ENCODE results near the gene ETNPPL. TPM values are rescaled to one million over a fixed set of nuclear protein-coding genes. Genes with fewer than 3 reads are reported as not detected.

The ETNPPL gene
- total RNA-seq, 1 experiment from 2014 or later, result not detected

DNA sequence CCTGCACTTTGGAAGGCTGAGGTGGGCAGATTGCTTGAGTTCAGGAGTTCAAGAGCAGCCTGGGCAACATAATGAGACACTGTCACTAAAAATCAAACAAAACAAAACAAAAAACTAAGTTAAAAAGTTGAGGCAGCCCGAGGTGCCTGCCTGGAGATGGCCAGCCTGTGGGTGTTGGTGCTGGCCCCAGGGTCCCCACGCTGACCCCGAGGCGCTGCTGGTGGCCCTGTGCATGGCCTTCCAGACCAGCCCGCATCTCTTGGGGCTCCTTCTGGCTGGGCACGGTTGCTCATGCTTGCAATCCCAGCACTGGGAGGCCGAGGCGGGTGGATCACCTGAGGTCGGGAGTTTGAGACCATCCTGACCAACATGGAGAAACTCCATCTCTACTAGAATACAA, 4.4 kb downstream of the ETNPPL start:
- no peak for DNase-seq
- no peak overlapping the region for H2AFZ ChIP-seq
- ChIA-PET CTCF (no interaction called here), POLR2A (ENCODE audit: unreplicated experiment) (no interaction called here)
- H4K20me1 ChIP-seq (ENCODE audit: insufficient read depth), result no peaks in the 10 kb centered on the region
- no TSS peak for BruUV-seq (replicated peaks)
- H3K4me2 ChIP-seq, result no peak overlapping the region
- no peaks in the 10 kb centered on the region for H3K36me3 ChIP-seq (ENCODE audit: low read depth)
- H3K4me3 ChIP-seq, result no peak overlapping the region
- H3K9me3 ChIP-seq (ENCODE audit: insufficient read depth, low read depth), result no peaks in the 10 kb centered on the region
- intact Hi-C loops (cut with micrococcal nuclease; ENCODE audit: unreplicated experiment), result no loop called here
- no peaks in the 10 kb centered on the region for H3K9me2 ChIP-seq (ENCODE audit: insufficient read depth)
- no peaks in the 10 kb centered on the region for H3K27me3 ChIP-seq (ENCODE audit: insufficient read depth, low read depth)
- no peaks in the 10 kb centered on the region for H3K79me2 ChIP-seq (ENCODE audit: low read depth)
- no peaks in the 10 kb centered on the region for H3K4me1 ChIP-seq (replicated peaks; ENCODE audit: insufficient read depth)
- no peak overlapping the region for H3K27ac ChIP-seq
- no peaks in the 10 kb centered on the region for H3F3A ChIP-seq (ENCODE audit: insufficient read depth, low read depth)
- TF ChIP-seq, protein P1, sequence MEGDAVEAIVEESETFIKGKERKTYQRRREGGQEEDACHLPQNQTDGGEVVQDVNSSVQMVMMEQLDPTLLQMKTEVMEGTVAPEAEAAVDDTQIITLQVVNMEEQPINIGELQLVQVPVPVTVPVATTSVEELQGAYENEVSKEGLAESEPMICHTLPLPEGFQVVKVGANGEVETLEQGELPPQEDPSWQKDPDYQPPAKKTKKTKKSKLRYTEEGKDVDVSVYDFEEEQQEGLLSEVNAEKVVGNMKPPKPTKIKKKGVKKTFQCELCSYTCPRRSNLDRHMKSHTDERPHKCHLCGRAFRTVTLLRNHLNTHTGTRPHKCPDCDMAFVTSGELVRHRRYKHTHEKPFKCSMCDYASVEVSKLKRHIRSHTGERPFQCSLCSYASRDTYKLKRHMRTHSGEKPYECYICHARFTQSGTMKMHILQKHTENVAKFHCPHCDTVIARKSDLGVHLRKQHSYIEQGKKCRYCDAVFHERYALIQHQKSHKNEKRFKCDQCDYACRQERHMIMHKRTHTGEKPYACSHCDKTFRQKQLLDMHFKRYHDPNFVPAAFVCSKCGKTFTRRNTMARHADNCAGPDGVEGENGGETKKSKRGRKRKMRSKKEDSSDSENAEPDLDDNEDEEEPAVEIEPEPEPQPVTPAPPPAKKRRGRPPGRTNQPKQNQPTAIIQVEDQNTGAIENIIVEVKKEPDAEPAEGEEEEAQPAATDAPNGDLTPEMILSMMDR (conservative IDR thresholded peaks at IDR 0.05), result no peak
- TF ChIP-seq EZH2 (IDR thresholded peaks at IDR 0.05; ENCODE audit: low read depth), result no peak

DNA sequence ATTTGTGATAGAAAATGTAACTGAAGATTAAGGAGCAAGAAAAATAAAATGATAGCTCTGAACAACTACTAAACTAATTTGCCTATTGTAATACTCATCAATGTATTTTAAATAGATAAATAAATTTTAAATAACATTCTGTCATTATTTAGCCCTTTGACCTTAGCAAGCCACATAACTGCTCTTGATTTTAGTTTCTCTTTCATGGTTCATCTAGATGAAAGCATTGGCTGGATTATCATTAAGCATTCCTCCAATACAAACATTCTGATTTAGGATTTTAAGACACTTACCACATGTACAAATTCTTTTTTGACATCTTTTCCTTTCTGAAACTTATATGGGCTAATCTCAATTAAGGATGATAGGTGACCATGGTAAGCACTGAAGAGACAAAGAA, 8.5 kb downstream of the ETNPPL start:
- Histone ChIP-seq H3K4me3 (no peak overlapping the region), H3K4me2 (no peak overlapping the region), H3F3A (ENCODE audit: insufficient read depth, low read depth) (no peaks in the 10 kb centered on the region), H3K36me3 (ENCODE audit: low read depth) (no peaks in the 10 kb centered on the region), H2AFZ (no peak overlapping the region), H3K27me3 (ENCODE audit: insufficient read depth, low read depth) (no peaks in the 10 kb centered on the region), H3K79me2 (ENCODE audit: low read depth) (no peaks in the 10 kb centered on the region), H3K9me3 (ENCODE audit: insufficient read depth, low read depth) (no peaks in the 10 kb centered on the region), H4K20me1 (ENCODE audit: insufficient read depth) (no peaks in the 10 kb centered on the region), H3K4me1 (replicated peaks; ENCODE audit: insufficient read depth) (no peaks in the 10 kb centered on the region), H3K9me2 (ENCODE audit: insufficient read depth) (no peaks in the 10 kb centered on the region), H3K27ac (no peak overlapping the region)
- no peak for DNase-seq
- TF ChIP-seq, protein P1 (conservative IDR thresholded peaks at IDR 0.05), result no peak
- TF ChIP-seq EZH2 (IDR thresholded peaks at IDR 0.05; ENCODE audit: low read depth), result no peak
- ChIA-PET CTCF (no interaction called here), POLR2A (ENCODE audit: unreplicated experiment) (no interaction called here)
- BruUV-seq (replicated peaks), result no TSS peak
- intact Hi-C loops (cut with micrococcal nuclease; ENCODE audit: unreplicated experiment), result no loop called here

DNA sequence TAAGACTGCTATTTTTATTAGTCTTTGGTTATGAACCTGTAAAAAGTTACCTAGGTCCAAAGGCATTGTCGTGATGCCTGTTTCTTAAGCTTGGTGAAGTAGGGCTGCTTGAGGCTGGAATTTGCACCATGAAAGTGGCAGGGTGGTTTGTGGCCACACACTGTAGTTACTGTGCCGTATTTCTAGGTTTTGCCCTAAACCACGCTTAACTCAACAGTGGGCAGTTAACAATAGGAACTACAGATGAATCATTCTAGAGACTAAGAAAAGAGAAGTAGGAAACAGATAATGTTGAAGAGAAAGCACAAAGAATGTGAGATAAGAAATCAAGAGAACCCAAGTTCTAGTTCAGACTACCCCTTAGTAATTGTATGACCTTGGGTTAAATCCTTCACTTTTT, 11.5 kb downstream of the ETNPPL start:
- Histone ChIP-seq H3K4me3 (no peak overlapping the region), H3K4me2 (no peak overlapping the region), H3K79me2 (ENCODE audit: low read depth) (no peaks in the 10 kb centered on the region), H3K9me2 (ENCODE audit: insufficient read depth) (no peaks in the 10 kb centered on the region), H3K27ac (no peak overlapping the region), H3K27me3 (ENCODE audit: insufficient read depth, low read depth) (no peaks in the 10 kb centered on the region), H3K4me1 (replicated peaks; ENCODE audit: insufficient read depth) (no peaks in the 10 kb centered on the region), H2AFZ (no peak overlapping the region), H3K9me3 (ENCODE audit: insufficient read depth, low read depth) (no peaks in the 10 kb centered on the region), H3K36me3 (ENCODE audit: low read depth) (no peaks in the 10 kb centered on the region), H3F3A (ENCODE audit: insufficient read depth, low read depth) (no peaks in the 10 kb centered on the region), H4K20me1 (ENCODE audit: insufficient read depth) (no peaks in the 10 kb centered on the region)
- BruUV-seq (replicated peaks), result no TSS peak
- DNase-seq, result no peak
- TF ChIP-seq, protein P1 (conservative IDR thresholded peaks at IDR 0.05), result no peak
- no peak for TF ChIP-seq EZH2 (IDR thresholded peaks at IDR 0.05; ENCODE audit: low read depth)
- ChIA-PET POLR2A (ENCODE audit: unreplicated experiment) (no interaction called here), CTCF (no interaction called here)
- intact Hi-C loops (cut with micrococcal nuclease; ENCODE audit: unreplicated experiment), result no loop called here

All from PC-9 (cell line).